GM20431 (cell line): ENCODE measurements around the gene HERC2.

Experiments
- in situ Hi-C: fragments of 300-500 bp; cut with MseI, MboI; formaldehyde crosslinking; loops from one replicate; pipeline ENCODE4 v1.15.0; 2020; ENCODE audit warnings: low sequenced_read_pairs; ENCODE audit not compliant: unreplicated experiment

HERC2 gene

GRCh38 chr15:28081594-28081993 lies 240.4 kb downstream of the HERC2 start:
- in situ Hi-C loops = no loop called here

GRCh38 chr15:28080386-28080785 lies 241.6 kb downstream of the HERC2 start:
- in situ Hi-C loops = no loop called here

GRCh38 chr15:28079313-28079969 lies 242.5 kb downstream of the HERC2 start:
- in situ Hi-C loops = no loop called here

GRCh38 chr15:28078191-28078719 lies 243.7 kb downstream of the HERC2 start:
- in situ Hi-C loops = no loop called here

- in situ Hi-C loops = no loop called here
Measured at GRCh38 chr15:28075573-28075972, 246.4 kb downstream of the HERC2 start.

- in situ Hi-C loops = no loop called here
Measured at GRCh38 chr15:28068930-28069329, 253.0 kb downstream of the HERC2 start.

- in situ Hi-C loops = no loop called here
Measured at GRCh38 chr15:28066231-28066630, 255.7 kb downstream of the HERC2 start.
